ENCODE data around the gene GORASP2.
A peak's percentile ranks its signal among the peaks of the same experiment; 100 is the strongest.

GORASP2 gene

GRCh38 chr2:170923799-170924198, 5.3 kb upstream of the GORASP2 start:
- FAIRE-seq, result no peak

- no peak for FAIRE-seq
These were observed 4.1 kb upstream of the GORASP2 start for GRCh38 chr2:170924969-170925368.

- FAIRE-seq, result no peak
These were observed 3.1 kb upstream of the GORASP2 start for GRCh38 chr2:170925923-170926322.

GRCh38 chr2:170926743-170927297, 2.2 kb upstream of the GORASP2 start:
- FAIRE-seq, result no peak

- no peak for FAIRE-seq
These were observed 823 bp upstream of the GORASP2 start for GRCh38 chr2:170928036-170928823.

GRCh38 chr2:170929686-170930050, 615 bp downstream of the GORASP2 start:
- FAIRE-seq, result no peak

GRCh38 chr2:170930131-170930990, 1.3 kb downstream of the GORASP2 start:
- no peak for FAIRE-seq

- FAIRE-seq, result no peak
These were observed 1.9 kb downstream of the GORASP2 start for GRCh38 chr2:170930991-170931266.

- no peak for FAIRE-seq
These were observed 3.1 kb downstream of the GORASP2 start for GRCh38 chr2:170932166-170932565.

- no peak for FAIRE-seq
These were observed 3.9 kb downstream of the GORASP2 start for GRCh38 chr2:170932948-170933347.

- no peak for FAIRE-seq
These were observed 8.8 kb downstream of the GORASP2 start for GRCh38 chr2:170937709-170938379.

- no peak for FAIRE-seq
These were observed 11.0 kb downstream of the GORASP2 start for GRCh38 chr2:170940066-170940465.

- no peak for FAIRE-seq
These were observed 13.6 kb downstream of the GORASP2 start for GRCh38 chr2:170942615-170943014.

GRCh38 chr2:170943041-170943440, 14.0 kb downstream of the GORASP2 start:
- FAIRE-seq, result peak; percentile 98

- FAIRE-seq, result no peak
These were observed 14.5 kb downstream of the GORASP2 start for GRCh38 chr2:170943596-170943995.

GRCh38 chr2:170944545-170944944, 15.5 kb downstream of the GORASP2 start:
- no peak for FAIRE-seq

GRCh38 chr2:170949415-170949814, 20.4 kb downstream of the GORASP2 start:
- FAIRE-seq, result no peak

GRCh38 chr2:170950221-170950761, 21.2 kb downstream of the GORASP2 start:
- FAIRE-seq, result no peak

GRCh38 chr2:170953941-170954340, 24.9 kb downstream of the GORASP2 start:
- FAIRE-seq, result no peak

- FAIRE-seq, result no peak
These were observed 34.3 kb downstream of the GORASP2 start for GRCh38 chr2:170963386-170963785.

GRCh38 chr2:170965446-170966225, 36.6 kb downstream of the GORASP2 start:
- no peak for FAIRE-seq

Data from endometrium (tissue), 2 donors.